GM13977 (cell line): ENCODE measurements around the gene PAX1.
A peak's percentile ranks its signal among the peaks of the same experiment; 100 is the strongest.

Source experiments
- DNase-seq: peaks from one replicate; pipeline ENCODE4 v3.0.0; 2012; ENCODE audit warnings: low spot score
- in situ Hi-C: fragments of 300-500 bp; cut with MboI; formaldehyde crosslinking; loops from one replicate; pipeline ENCODE4 v1.12.0; 2022; ENCODE audit warnings: low sequenced_read_pairs, low pct_unique_long_range_greater_than_20kb, mixed read lengths, inconsistent platforms; ENCODE audit not compliant: unreplicated experiment
- TF ChIP-seq, protein P1 (sequence below): IDR thresholded peaks from 2 replicates; pipeline ENCODE4 v1.5.1; 2012; ENCODE audit warnings: mild to moderate bottlenecking, control low read depth; ENCODE audit not compliant: insufficient read depth; ENCODE audit errors: extremely low read depth, missing control alignments

PAX1 gene

DNA sequence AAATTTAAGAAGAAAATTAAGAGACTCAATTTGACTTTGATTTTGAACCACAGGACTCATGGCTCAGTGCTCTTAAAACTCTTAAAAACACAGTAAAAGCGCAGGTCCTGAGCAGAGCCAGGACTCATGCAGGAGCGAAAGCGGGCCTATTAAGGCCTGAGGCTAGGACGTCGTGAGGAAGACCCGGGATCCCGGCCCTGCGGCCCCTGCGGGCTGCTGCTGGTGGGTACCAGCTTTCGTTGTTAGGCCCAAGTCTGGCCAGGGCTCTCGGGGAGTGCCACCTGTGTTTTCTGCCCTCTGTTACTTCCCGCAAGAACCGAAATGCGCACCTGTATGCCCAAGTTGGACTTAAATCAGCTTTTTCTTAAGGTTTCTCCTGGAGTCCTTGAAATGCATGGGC, 3.4 kb upstream of the PAX1 start:
- in situ Hi-C loops: loop anchor here (10.0 to 25.0 kb wide), 3 partner anchors 177 to 885 kb away; partner anchors contain the start of genes FOXA2 and LINC00237
- TF ChIP-seq, protein P1, sequence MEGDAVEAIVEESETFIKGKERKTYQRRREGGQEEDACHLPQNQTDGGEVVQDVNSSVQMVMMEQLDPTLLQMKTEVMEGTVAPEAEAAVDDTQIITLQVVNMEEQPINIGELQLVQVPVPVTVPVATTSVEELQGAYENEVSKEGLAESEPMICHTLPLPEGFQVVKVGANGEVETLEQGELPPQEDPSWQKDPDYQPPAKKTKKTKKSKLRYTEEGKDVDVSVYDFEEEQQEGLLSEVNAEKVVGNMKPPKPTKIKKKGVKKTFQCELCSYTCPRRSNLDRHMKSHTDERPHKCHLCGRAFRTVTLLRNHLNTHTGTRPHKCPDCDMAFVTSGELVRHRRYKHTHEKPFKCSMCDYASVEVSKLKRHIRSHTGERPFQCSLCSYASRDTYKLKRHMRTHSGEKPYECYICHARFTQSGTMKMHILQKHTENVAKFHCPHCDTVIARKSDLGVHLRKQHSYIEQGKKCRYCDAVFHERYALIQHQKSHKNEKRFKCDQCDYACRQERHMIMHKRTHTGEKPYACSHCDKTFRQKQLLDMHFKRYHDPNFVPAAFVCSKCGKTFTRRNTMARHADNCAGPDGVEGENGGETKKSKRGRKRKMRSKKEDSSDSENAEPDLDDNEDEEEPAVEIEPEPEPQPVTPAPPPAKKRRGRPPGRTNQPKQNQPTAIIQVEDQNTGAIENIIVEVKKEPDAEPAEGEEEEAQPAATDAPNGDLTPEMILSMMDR: no peak
- no peak for DNase-seq

DNA sequence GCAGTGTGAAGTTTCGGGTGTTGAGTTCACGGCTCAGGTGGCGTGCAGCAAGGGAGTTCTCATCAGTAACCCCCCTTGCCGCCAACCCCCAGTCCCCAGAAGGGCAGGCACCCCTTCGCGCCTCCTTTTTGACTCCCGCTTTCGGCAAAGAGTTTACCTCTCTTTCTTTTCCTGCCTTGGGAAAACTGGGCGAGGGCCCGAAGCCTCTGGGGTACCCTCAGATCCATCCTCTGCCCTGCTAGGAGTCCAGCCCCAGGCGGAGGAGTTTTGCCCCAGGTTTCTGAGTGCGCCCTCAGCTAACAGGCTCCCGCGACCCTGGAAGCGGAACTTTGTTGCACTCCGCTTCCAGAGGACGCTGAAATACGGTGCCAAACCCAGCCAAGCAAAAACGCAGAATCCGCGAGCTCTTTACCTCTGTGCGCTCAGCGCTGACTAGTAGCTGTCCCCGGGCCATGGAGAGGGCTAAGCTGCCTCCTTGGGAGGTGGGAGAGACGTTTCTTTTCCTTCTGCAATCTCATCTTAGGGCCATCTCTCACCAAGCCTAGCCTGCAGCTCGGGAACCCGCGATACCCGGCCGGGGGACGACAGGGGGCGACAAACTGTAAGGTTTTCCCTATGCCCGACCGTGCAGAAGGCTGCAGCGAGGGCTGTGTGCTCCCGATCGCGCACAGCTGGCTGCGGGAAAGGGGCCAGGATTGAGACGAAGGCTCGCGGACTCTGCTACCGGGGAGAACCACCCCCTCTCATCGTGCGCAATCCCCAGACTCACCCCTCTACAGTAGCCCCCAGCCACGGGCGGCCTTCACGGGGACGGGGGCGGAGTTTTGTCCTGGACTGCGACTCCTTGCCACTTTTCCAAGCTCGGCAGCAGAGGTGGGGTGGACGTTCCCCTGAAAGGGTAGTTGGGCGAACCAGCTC, 2.7 kb upstream of the PAX1 start:
- in situ Hi-C loops: loop anchor here (10.0 to 25.0 kb wide), 3 partner anchors 178 to 884 kb away; partner anchors contain the start of genes FOXA2 and LINC00237
- no peak for DNase-seq
- TF ChIP-seq, protein P1: peak; percentile 41

DNA sequence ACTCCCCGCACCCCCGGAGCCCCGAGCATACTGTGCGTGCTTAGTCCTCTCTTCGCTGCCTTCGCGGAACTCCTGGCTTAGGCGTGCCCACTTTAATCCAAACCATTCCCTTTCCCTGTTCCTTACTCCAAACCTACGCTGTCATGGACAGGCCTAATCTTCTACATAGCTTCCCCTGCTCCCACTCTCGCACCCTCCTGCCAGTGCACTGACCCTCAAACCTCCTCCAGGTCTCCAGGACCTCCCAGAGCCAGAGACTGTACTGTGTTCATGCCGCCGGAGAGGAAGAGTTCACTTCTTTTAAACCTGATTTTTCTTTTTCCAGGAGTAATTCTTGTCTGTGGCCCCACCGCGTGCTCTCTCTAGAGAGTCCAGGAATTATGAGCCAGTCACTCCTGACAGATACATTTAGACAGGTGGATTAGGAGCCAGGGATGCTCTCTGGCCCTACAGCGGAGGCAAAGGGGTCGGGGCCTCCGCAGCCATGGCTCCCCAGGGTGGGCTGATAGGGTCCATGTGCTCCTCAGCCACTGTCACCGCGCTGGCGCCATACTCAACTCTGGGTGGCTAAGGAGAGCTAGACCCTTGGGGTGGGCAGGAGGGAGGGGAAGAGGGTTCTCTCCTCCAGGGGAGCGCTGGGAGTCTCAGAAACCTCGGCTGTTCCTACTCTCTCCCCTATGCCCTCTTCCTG, 1.6 kb upstream of the PAX1 start:
- TF ChIP-seq, protein P1: no peak
- in situ Hi-C loops: loop anchor here (10.0 to 25.0 kb wide), 3 partner anchors 179 to 883 kb away; partner anchors contain the start of genes FOXA2 and LINC00237
- no peak for DNase-seq

DNA sequence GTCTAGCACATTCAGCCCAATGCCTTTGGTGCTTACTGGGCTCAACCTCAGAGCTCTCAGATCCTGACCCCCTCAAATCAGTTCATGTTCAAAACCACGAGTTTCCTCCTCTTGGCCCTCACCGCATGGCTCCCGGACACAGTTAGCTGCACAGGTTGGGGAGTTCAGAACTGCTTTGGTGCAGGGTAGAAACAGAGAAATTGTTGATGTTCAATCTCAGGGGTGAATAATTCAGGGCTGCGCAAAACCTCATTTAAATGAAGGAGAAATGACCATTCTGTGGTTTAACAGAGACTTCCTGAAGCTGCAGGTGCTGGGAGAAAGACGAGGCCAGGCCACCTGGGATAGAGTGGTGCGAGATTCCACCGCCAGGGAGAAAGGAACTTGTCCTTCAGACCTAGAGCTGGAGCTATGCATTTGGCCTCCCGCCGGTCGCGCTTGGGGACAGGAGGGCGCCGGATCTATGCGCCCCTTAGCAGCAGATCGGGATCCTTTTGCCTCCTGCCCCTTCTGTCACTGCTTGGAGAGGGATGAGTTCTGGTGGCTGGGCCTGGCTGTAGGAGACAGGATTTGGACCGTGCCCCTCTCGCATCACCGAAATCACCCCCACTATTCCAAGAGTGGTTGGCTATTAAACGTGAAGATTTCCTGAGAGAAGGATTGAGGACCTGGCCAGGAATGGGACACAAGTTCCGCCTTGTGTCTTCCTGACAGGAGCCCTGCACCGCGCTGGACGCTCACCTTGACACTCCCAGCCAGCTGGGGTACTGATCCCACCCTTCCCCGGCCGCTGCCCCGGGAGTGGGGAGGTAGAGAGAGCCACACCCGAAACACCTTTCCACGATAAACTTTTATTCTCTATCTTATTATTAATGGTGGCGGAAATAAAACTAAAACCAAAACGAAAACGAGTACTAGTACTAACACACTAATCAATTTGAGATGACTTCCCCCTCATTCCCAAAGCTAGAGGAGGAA, 767 bp upstream of the PAX1 start:
- TF ChIP-seq, protein P1: no peak
- no peak for DNase-seq
- in situ Hi-C loops: loop anchor here (10.0 to 25.0 kb wide), 3 partner anchors 180 to 883 kb away; partner anchors contain the start of genes FOXA2 and LINC00237

DNA sequence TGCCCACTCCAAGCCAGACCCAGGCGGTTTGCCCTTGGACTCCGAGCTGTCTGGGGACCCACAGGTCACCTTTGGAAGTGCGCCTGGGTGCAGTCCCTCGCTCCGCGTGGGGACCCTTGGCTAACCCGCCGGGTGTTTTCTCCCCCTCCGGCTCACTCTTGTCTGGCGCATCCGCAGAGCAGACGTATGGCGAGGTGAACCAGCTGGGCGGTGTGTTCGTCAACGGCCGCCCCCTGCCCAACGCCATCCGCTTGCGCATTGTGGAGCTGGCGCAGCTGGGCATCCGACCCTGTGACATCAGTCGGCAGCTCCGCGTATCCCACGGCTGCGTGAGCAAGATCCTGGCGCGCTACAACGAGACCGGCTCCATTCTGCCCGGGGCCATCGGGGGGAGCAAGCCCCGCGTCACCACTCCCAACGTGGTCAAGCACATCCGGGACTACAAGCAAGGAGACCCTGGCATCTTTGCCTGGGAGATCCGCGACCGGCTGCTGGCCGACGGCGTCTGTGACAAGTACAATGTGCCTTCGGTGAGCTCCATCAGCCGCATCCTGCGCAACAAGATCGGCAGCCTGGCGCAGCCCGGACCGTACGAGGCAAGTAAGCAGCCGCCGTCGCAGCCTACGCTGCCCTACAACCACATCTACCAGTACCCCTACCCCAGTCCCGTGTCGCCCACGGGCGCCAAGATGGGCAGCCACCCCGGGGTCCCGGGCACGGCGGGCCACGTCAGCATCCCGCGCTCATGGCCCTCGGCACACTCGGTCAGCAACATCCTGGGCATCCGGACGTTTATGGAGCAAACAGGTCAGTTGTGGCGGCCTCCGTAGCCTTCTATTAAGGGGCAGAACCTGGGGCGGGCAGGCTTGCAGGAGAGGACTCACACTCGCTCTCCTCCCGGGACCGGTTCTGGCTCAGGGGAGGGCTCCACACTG, 1.1 kb downstream of the PAX1 start:
- in situ Hi-C loops: loop anchor here (10.0 to 25.0 kb wide), 3 partner anchors 182 to 881 kb away; partner anchors contain the start of genes FOXA2 and LINC00237
- TF ChIP-seq, protein P1: no peak
- no peak for DNase-seq
